Natural killer cell (primary cell): ENCODE results near the gene ATF7. TPM values are rescaled to one million over a fixed set of nuclear protein-coding genes. Genes with fewer than 3 reads are reported as not detected.

ENCODE experiments used
- ATAC-seq, 3 donors: fragments of 150-1000 bp in 2 of 3; fragments of 200-7000 bp in 1 of 3; cut with Tn5 transposase; 1 replicate in 1 of 3; 2 replicates in 2 of 3; pipeline ENCODE4 v1.10.0; 2021; ENCODE audit warnings: mild to moderate bottlenecking in 2 of 3, moderate library complexity in 2 of 3
- DNase-seq, 2 donors: peaks; one replicate each; pipeline versions ENCODE4 v3.0.0 to v3.0.0-alpha.2; 2013 to 2021; ENCODE audit warnings: mixed read lengths in 1 of 2
- H3K27ac ChIP-seq: one replicate; pipeline ENCODE4 v1.5.1; 2013; ENCODE audit warnings: mild to moderate bottlenecking, low read length
- H3K27me3 ChIP-seq: one replicate; pipeline ENCODE4 v1.6.1; 2013; ENCODE audit warnings: low read length; ENCODE audit not compliant: control insufficient read depth, insufficient read depth
- H3K36me3 ChIP-seq: one replicate; pipeline ENCODE4 v1.6.1; 2013; ENCODE audit warnings: low read length; ENCODE audit not compliant: control insufficient read depth, insufficient read depth
- H3K4me1 ChIP-seq: one replicate; pipeline ENCODE4 v1.6.1; 2013; ENCODE audit warnings: low read length; ENCODE audit not compliant: control insufficient read depth, insufficient read depth
- H3K4me3 ChIP-seq: one replicate; pipeline ENCODE4 v1.5.1; 2013; ENCODE audit warnings: low read length
- H3K9me3 ChIP-seq: one replicate; pipeline ENCODE4 v1.6.1; 2013; ENCODE audit warnings: low read length; ENCODE audit not compliant: control insufficient read depth, insufficient read depth
- H3K27ac Mint-ChIP-seq, 2 donors: one replicate each; pipeline ENCODE4 v1.8.0; 2022; ENCODE audit warnings: mild to moderate bottlenecking in 2 of 2, mixed read lengths in 2 of 2, moderate library complexity in 1 of 2
- H3K27me3 Mint-ChIP-seq, 2 donors: one replicate each; pipeline ENCODE4 v1.8.0; 2022; ENCODE audit warnings: low read depth in 2 of 2, mixed read lengths in 2 of 2
- H3K36me3 Mint-ChIP-seq: one replicate; pipeline ENCODE4 v1.8.0; 2022; ENCODE audit warnings: mixed read lengths
- H3K4me1 Mint-ChIP-seq, 2 donors: one replicate each; pipeline ENCODE4 v1.8.0; 2022; ENCODE audit warnings: mixed read lengths in 2 of 2
- H3K4me3 Mint-ChIP-seq: one replicate; pipeline ENCODE4 v1.8.0; 2022; ENCODE audit warnings: mild to moderate bottlenecking, moderate library complexity, mixed read lengths
- H3K9me3 Mint-ChIP-seq, 2 donors: one replicate each; pipeline ENCODE4 v1.8.0; 2022; ENCODE audit warnings: mixed read lengths in 2 of 2
- CTCF ChIP-seq: fragments of 200-600 bp; IDR thresholded peaks from one replicate; pipeline ENCODE4 v1.8.0; 2022; ENCODE audit warnings: antibody characterized with exemption
- WGBS: methylation state at CpG from one replicate; pipeline ENCODE4 v1.1.7; 2013; ENCODE audit warnings: missing lambda C conversion rate; ENCODE audit not compliant: insufficient coverage; 5-methylcytosine and 5-hydroxymethylcytosine counted together
- intact Hi-C: fragments of 100-400 bp; cut with micrococcal nuclease; formaldehyde crosslinking; loops from one replicate; pipeline ENCODE4 v1.14.2; 2022
- total RNA-seq, 4 donors: library from RNA; stranded (reverse); fragments of 120-200 nt in 1 of 4; gene quantifications; one replicate each; pipeline versions ENCODE4 v1.2.3 to v1.2.4, GENCODE V29; 2013 to 2022

Gene ATF7
- total RNA-seq, 3 donors from 2014 or later (not counting 1 experiment from before 2014, with no cell fraction given) = 32.3 to 42.3 (median 34.9) TPM

- Histone ChIP-seq H3K4me1 (peaks cover 27% of the 10 kb centered on the region), H3K4me3 (peak overlapping the region; percentile 73), H3K9me3 (no peaks in the 10 kb centered on the region), H3K27me3 (no peaks in the 10 kb centered on the region), H3K27ac (peak overlapping the region; percentile 80), H3K36me3 (no peaks in the 10 kb centered on the region)
- 41% methylated on average over 10 of the region's 11 CpGs for WGBS
- H3K36me3 Mint-ChIP-seq = no peaks in the 10 kb centered on the region
- no peaks in the 10 kb centered on the region for H3K27me3 Mint-ChIP-seq
- H3K4me3 Mint-ChIP-seq = peak overlapping the region; percentile 87
- intact Hi-C loops = loop anchor here (1.0 kb wide), 1 partner anchor 8 kb away; the partner anchor contains the start of gene TARBP2
- no peak for DNase-seq
- H3K27ac Mint-ChIP-seq = peak overlapping the region; percentile 87 to 98
- peaks cover 24 to 36% of the 10 kb centered on the region in 2 donors for H3K4me1 Mint-ChIP-seq
- no peak for ATAC-seq
- H3K9me3 Mint-ChIP-seq = no peaks in the 10 kb centered on the region
- no peak for TF ChIP-seq CTCF
Measured at GRCh38 chr12:53493610-53494391, 132.4 kb downstream of the ATF7 start.

- Histone ChIP-seq H3K4me3 (peak overlapping the region; percentile 73), H3K9me3 (no peaks in the 10 kb centered on the region), H3K36me3 (no peaks in the 10 kb centered on the region), H3K4me1 (peaks cover 20% of the 10 kb centered on the region), H3K27me3 (no peaks in the 10 kb centered on the region), H3K27ac (peak overlapping the region; percentile 80)
- H3K36me3 Mint-ChIP-seq = no peaks in the 10 kb centered on the region
- ATAC-seq (peak; percentile 96 to 98 (median 98)), DNase-seq (peak; percentile 88 to 93)
- H3K4me3 Mint-ChIP-seq = peak overlapping the region; percentile 87
- no peak for TF ChIP-seq CTCF
- H3K4me1 Mint-ChIP-seq = peaks cover 24 to 31% of the 10 kb centered on the region in 2 donors
- peak overlapping the region; percentile 87 to 98 for H3K27ac Mint-ChIP-seq
- H3K9me3 Mint-ChIP-seq = no peaks in the 10 kb centered on the region
- under 1% methylated on average over 47 of the region's 52 CpGs for WGBS
- intact Hi-C loops = loop anchor here (1.0 kb wide), 1 partner anchor 8 kb away; the partner anchor contains the start of gene TARBP2
- H3K27me3 Mint-ChIP-seq = no peaks in the 10 kb centered on the region
Measured at GRCh38 chr12:53492830-53493609, 133.2 kb downstream of the ATF7 start.

- Histone ChIP-seq H3K27me3 (no peaks in the 10 kb centered on the region), H3K4me1 (peaks cover 23% of the 10 kb centered on the region), H3K9me3 (no peaks in the 10 kb centered on the region), H3K36me3 (no peaks in the 10 kb centered on the region), H3K27ac (peak overlapping the region; percentile 80), H3K4me3 (no peak overlapping the region)
- no peak for ATAC-seq
- no peaks in the 10 kb centered on the region for H3K9me3 Mint-ChIP-seq
- 76% methylated on average over 20 of the region's 20 CpGs for whole genome bisulfite sequencing
- H3K27ac Mint-ChIP-seq = peak overlapping the region; percentile 87 to 98
- peak in 1 of 2 donors; percentile 46 for DNase-seq
- peaks cover 21 to 34% of the 10 kb centered on the region in 2 donors for H3K4me1 Mint-ChIP-seq
- H3K4me3 Mint-ChIP-seq = peak overlapping the region; percentile 72
- intact Hi-C loops = no loop called here
- H3K27me3 Mint-ChIP-seq = no peaks in the 10 kb centered on the region
- no peaks in the 10 kb centered on the region for H3K36me3 Mint-ChIP-seq
- no peak for TF ChIP-seq CTCF
Measured at GRCh38 chr12:53492188-53492587, 134.0 kb downstream of the ATF7 start.
